Stimulated activated CD8-positive, alpha-beta memory T cell treated with anti-CD3 and anti-CD28 coated beads, Interleukin-4, amount 100 ng/mL, for 1 hour (primary cell): Measurements from ENCODE around the gene PDZK1IP1.
"Not testable (repeated sequence)": the region's sequence is repeated elsewhere in the genome, so short reads cannot be mapped to it uniquely, and the experiment has no call there.

ENCODE experiments used
- DNase-seq, 2 donors: peaks; one replicate each; pipeline ENCODE4 v3.0.0-alpha.2; 2020; ENCODE audit warnings: low read depth in 2 of 2, low spot score in 1 of 2

Gene PDZK1IP1

DNA sequence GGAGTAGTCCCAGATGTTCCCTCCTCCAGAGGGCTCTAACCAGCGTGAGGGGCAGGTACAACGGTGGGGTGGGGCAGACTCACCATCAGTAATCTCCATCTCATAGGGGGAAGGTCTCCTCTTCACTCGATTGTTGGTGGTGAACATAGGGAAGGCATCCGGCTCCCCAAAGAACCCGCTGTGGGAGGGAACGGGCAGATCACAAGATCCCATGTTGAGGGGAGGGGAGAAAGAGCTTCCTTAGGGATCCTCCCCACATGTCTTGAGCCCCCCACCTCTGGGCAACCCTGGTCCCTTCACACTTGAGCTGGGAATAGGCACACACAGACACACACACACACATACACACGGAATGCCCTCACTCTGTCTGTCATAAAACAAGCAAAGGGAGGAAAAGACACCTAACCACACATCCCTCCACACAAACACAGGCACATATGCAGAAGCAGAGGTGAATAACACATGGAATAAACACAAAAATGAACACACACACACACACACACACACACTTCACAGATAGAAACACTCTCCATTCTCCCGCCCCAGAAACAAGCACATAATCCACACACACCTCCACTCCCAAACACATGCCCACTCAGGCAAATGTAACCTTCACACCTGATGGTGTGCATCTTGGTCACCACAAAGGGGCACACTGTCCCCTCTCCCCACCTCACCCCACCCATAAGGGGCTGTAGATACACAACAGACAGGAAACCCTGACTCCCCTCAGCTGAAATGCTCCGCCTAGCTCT is 34.3 kb upstream of the PDZK1IP1 start:
- no peak for DNase-seq

DNA sequence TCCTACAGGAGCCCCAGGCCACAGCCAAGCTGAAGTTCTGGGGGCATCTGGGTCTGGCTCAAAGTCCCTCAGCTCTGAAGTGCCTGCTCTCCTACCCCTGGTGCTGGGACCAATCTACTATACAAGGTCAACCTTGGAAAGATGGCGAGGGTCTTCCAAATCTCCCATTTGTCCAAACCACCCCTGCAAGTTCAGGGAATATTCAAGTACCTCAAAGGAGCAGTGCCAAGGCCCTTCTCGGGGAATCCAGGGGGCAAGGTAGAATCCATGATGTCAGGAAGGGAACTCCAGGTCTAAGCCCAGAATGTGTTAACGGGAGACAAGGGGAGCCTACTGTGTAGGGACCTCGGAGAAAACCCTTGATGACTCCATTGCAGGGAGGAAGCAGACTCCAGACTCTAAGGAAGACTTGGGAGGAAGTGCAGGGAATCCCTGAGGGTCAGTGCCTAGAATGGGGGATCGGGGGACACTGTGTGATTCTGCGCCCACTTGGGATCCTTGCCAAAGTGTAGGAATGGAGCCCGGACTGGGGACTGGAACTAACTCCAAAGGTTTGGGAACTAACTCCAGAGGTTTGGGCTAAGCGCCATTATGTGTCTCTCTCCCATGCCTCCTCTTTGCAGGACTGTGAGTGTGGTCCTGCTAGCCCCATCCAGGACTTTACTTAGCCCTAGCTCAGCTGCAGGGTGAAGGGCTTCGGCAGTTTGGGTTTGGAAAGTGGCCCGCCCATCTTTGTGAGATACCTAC is 33.5 kb upstream of the PDZK1IP1 start:
- no peak for DNase-seq

DNA sequence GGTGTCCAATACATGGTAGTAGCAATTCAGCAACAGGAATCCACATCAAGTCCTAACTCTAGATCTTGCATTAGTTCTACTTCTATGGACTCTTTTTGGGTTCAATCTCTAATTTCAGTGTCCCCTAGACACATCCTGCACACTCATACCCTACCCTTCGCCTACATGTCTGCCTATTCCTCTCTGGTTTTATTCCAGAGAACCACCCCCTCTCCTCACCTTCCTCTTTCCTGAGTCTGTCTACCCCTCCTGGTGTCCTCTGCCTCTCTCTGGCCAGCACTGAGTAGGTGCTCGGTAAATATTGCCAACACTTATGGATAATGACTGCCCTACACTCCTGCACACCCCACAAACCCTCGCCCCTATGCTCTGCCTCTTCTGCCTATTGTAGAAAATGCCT is 32.6 kb upstream of the PDZK1IP1 start:
- no peak for DNase-seq

DNA sequence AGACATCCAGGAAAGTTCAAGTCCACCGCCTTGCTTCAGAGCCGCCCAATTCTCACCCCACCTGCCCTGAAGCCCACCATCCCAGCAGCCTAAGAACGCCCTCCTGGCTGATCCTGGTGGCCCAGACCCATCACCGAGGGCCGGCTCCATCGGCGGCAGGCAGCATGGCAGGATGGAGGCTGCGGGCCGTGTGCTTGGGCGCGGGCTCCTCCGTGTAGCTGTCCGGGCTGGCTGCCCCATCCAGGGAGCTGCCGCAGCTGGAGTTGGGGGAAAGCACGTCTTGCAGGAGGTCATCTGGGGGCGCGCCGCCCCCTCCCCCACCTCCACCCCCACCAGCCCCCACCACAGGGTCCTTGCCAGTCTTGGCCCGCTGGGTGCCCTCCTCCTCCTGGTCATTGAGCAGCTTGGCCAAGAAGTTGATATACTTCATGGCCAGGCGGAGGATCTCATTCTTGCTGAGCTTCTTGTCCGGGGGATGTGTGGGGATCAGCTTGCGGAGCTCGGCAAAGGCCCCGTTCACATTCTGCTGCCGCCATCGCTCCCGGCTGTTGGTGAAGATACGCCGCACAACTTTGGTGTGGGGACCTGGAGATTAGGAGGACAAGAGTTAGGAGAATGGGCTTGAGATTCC is 29.9 kb upstream of the PDZK1IP1 start:
- no peak for DNase-seq

DNA sequence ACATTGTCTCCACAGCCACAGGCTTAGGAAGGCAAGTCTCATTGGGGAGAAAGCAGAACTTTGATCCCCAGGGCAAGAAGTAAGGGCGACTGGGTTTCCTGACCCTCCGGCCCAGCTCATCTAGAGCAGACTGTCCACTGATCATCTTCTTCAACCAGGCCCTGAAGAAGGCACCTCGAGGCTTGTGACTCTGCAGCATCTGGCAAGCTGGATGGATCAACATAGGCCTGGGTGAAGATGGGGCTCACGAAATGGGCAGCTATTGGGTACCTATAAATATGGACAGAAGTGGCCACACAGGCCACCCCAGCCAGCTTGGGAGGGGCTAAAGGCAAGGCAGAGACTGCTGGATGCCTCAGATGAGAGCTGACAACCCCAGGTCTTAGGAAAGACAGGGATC is 29.2 kb upstream of the PDZK1IP1 start:
- no peak for DNase-seq

DNA sequence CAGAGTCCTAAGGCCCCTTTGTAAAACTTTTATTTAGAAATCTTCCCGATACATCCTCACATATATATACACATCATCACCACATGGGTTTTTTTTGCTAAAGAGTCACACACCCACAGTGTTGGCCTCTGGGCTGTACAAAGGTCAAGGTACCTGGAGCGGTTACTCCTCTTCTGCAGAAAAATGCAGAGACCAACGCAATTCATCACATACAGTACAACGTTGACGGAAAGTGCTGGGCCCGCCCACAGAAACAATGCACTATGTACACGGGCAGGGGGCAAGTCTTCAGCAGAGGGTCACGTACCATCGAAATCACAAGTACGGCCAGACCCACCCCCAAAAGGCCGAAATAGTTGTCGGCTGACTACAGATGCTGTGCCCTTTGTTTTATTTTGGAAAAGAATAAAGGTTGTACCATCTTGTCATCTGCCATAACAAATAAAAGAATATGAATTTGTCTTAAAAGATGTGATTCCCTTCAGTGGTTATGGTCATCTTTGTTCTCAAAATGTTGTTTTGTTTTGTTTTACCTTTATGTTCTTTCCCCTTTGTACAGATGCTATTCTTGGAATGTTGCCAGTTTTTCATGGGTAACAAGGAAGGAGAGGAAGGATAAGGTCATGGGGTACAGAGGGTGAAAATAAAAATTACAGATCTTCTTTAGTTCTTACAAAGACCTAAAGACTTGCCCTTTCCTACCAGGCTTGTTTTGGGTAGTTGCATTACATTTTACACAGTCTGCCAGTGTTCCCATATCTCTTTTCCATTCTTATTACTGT is 26.6 kb upstream of the PDZK1IP1 start:
- DNase-seq: no peak

DNA sequence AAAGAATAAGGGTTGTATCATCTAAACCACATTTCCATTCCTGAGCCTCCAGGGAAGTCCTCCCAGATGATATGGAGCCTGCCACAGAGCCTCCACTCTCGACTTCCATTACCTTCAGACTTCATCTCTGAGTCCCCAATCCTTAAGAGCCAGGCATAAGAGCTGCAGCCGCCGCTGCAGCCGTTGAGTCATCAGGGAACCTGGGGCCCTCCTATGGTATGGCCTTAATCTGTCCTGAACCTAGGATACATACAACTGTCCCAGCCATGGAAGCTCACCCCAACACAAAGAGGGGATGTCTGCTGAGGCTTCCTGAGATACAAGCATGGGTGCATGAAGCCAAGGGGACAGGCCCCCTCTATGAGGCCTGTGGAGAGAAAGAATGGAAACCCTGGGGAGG is 25.9 kb upstream of the PDZK1IP1 start:
- DNase-seq: no peak

DNA sequence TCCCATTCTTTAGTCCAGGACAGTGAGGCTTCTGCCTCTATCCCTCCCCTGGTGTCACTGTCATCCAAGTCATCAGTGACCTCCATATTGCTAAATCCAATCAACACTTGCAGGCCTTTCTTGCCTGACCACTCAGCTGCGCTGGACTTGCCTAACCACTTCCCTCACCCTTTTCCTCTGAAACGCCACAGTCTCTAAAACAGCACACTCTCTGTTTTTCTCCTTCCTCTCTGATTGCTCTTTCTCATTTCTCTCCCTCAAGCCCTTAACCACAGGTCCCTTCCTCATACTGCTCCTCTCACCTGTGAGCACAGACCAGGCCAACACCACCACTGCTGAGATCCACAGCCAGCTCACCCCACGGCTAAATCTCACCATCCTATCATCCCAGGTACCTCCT is 24.7 kb upstream of the PDZK1IP1 start:
- DNase-seq: no peak

DNA sequence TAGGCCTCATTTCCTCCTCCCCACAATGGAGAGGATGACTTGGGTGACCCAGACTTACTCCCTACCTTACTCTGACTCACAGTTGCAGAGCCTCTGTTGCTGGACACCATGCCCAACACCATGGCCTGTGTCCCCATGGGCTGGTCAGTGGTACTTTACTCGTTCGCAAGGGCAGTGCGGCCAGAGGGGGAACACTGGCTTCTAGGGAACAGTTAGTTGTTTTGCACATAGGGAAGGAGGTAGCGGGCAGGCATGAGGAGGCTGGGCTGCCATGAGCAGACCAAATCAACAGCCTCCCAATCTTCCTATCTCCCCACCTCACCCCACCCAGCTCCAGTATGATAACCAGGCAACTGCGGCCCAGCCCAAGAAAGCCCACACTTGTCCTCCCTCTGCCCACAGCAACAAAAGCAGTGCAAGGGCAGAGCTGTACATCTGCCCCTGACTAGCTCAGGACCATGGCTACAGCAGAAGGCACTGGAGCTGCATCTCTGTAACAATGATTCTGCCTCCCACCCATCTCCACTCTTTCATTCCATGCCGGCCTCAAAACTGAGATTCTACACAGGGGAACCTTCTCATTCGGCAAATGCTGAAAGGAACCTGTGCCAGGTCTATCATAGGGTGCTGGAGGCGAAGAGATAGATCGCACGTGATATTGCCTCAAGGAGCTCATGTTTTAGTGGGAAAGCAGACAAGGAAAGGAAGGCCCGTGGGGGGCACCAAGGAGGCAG is 23.6 kb upstream of the PDZK1IP1 start:
- no peak for DNase-seq

DNA sequence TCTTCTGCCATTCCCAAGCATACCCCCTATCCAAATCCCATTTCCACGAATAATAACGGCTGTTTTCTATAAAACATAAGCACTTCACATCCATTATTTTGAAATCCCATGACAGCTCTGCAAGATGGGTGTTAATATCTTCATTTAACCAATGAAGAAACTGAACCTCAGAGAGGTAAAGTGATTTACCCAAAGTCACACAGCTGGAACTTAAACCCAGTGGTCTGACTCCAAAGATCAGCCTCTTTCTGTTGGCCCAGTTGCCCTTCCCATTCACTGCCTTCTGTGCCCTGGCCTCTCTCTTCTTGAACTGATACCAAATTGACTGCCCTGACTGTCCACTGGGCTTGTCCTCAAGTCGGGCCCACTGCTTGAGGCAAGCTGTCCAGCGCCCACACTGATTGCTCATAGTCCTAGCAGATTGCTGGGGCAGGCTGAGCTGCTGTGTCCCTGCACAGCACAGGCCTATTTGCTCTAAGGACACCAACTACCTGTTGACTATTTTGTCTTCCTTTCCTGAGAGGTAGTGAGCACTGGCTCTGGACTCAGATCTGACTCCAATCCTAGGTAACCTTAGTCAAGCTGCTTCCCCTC is 22.9 kb upstream of the PDZK1IP1 start:
- no peak for DNase-seq

DNA sequence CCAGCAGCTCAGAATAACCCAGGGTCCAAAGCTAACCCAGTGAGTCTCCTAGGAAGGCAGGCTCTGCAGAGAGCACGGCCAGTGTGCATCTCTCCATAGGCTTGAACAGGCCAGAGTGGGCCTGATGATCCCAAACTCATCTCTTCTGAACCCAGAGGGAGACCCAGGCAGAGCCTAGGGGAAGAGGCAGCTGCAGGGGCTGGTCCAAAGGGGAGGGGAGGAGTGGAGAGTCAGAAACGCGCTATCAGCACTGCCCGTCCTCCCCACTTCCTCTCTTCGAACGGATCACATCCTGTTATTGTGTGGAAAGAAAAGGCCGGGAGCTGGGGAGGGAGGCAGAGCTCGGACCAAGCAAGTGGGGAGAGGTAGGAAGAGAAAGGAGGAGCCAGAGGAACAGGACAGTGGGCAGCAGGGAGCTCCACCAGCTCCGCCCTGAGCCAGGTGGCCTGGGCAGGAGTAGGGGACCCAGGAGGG is 22.0 kb upstream of the PDZK1IP1 start:
- DNase-seq: no peak

DNA sequence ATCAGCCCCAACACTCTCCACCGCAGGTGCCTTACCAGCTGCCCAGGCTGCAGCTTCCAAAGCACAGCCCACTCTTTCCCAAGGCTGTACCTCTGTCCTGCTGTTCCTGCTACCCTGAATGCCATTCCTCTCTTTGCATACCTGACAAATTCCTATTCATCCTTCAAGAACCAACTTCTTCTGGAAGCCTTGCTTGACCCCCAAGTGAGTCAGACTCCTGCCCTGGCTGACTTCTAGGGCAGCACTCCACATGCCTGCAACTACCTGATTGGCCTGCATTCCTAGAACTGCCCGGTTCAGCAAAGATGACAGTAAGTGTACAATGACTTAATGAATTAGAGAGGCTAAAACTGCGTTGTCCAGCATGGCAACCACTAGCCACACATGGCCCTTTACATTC is 20.8 kb upstream of the PDZK1IP1 start:
- DNase-seq: no peak

DNA sequence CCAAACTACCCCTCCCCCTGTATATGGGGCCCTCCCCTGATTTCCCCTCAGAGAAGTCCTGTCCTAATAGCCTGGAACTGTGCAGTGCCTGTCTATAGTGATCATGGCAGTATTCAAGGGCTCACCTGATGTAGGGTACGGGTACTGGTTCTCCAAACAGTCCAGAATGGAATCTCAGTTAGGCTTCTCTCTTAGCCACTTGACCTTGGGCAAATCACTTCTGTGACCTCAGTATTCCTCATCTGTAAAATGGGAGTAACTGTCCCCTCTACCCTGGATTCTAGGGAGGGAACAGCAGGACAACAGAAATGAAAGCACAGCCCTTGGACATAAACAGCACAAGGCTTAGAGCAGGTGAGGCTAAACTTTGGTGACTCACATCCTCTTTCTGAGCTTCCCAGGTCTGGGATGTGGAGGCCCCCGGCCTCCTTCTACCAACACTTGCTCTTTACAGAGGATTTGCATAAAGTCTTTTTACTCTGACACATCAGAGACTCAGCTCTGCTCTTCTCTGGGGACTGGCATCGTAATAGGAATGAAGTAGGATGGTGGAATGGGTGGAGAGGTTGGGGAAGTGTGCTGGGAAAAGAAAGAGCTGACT is 20.0 kb upstream of the PDZK1IP1 start:
- no peak for DNase-seq

DNA sequence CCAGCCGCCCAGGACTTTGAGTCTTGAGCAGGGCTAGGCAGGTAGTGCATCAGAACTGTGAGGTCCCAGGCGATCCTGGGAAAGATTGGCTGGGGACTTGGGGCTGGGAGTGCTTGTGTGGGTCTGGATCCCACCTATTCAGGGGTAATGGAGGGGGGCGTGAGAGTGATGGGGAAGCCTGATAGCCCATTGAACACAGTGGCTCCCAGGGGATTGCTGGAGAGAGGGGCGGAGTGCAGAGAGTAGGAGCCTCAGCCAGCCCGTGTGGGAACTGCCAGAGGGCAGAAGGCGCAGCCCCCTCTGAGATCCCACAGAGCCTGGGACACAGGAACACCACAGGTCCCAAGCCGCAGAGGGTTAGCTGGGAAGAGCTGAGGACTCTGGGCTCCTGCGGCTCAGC is 19.3 kb upstream of the PDZK1IP1 start:
- no peak for DNase-seq

DNA sequence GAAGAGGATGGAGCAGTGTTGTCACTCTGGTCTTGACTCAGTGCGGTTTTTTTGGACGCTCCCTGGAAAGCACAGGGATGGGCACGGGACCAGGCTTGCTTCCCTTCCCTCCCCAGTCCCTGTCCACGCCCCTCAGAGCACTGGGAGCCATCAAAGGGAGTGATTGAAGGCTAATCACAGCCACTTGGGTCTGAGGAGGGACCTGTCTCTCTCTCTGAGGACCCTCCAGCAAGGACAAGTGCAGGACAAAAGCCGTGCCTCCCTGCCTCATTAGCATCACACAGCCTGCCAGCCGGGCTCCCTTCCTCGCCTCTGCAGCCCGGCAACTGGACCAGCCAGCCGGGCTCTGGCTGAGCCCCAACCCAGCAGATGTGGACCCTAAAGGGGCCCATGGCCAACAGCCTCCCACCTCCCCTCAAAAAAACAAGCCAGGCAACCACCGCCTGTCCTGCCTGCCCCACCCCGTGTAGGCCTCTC is 18.6 kb upstream of the PDZK1IP1 start:
- DNase-seq: no peak

DNA sequence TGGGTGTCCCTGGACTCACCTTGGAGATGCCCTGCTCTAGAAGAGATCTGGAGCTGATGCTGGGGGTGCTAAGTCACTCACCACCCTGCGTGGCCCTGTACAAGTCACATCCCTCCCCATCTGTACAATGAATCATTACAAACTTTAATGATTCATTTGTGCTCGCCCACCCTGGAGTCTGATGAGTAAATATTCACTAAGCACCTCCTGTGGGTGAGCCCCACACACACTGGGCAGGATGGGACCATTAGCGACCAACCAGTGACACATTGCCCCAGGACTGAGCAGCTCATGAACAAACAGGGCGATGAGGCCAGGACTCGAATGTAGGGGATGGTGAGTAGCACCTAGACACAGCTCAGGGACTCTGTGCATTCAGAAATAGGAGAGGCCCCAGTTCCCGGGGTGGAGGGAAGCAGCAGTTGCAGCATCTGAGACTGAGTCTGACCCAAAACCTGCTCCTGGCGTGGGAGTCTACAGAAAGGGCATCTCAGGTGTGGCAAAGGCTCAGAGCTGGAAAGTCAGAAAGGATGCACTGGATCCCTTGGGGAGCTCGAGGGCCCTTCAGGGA is 18.1 kb upstream of the PDZK1IP1 start:
- no peak for DNase-seq

DNA sequence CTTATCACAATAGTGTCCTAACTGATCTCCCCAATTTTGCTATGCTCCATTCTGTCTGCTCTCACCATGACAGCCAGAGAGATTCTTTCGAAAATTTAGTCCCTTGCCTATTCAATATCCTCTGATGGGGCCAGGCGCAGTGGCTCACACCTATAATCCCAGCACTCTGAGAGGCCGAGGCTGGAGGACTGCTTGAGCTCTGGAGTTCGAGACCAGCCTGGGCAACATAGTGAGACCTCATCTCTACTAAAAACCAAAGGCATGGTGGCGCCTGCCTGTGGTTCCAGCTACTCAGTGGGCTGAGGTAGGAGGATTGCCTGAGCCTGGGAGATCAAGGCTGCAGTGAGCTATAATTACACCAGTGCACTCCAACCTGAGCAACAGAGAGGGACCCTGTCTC is 16.1 kb upstream of the PDZK1IP1 start:
- DNase-seq: no peak

DNA sequence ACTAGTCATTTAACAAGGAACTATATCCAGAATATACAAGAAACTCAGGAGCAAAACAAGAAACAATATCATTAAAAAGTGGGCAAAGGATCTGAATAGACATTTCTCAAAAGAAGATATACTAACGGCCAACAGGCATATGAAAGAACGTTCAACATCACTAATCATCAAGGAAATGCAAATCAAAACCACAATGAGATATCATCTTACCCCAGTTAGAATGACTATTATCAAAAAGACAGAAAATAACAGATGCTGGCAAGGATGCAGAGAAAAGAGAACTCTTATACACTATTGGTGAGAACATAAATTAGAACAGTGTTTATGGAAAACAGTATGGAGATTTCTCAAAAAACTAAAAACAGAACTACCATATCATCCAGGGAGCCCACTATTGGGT is 13.7 kb upstream of the PDZK1IP1 start:
- not testable (repeated sequence) for DNase-seq

DNA sequence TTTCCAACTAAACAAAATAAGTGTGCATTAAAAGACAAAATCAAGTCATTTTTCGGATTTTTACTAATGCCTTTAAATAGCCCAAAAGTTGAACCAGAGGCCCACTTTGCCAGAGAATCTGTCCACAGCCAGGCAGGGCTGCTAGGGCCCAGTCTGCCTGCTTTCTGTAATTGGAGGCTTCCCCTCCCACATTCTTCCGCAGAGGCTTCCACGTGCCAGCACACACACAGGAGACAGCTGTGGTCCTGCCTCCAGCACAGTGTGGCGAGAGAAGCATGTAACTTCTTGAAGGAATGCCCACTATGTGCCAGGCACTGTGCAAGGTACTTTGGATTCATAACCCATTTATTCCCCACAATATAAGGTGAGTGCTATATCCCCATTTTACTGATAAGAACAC is 11.3 kb upstream of the PDZK1IP1 start:
- no peak for DNase-seq
